HG03025 (cell line): Measurements from ENCODE around the gene EVX2.

Source experiments
- ATAC-seq: cut with Tn5 transposase; IDR thresholded peaks from one replicate; pipeline ENCODE4 v1.9.1; 2021; ENCODE audit warnings: mild to moderate bottlenecking, moderate library complexity; ENCODE audit not compliant: unreplicated experiment, low FRiP score

Gene EVX2

DNA sequence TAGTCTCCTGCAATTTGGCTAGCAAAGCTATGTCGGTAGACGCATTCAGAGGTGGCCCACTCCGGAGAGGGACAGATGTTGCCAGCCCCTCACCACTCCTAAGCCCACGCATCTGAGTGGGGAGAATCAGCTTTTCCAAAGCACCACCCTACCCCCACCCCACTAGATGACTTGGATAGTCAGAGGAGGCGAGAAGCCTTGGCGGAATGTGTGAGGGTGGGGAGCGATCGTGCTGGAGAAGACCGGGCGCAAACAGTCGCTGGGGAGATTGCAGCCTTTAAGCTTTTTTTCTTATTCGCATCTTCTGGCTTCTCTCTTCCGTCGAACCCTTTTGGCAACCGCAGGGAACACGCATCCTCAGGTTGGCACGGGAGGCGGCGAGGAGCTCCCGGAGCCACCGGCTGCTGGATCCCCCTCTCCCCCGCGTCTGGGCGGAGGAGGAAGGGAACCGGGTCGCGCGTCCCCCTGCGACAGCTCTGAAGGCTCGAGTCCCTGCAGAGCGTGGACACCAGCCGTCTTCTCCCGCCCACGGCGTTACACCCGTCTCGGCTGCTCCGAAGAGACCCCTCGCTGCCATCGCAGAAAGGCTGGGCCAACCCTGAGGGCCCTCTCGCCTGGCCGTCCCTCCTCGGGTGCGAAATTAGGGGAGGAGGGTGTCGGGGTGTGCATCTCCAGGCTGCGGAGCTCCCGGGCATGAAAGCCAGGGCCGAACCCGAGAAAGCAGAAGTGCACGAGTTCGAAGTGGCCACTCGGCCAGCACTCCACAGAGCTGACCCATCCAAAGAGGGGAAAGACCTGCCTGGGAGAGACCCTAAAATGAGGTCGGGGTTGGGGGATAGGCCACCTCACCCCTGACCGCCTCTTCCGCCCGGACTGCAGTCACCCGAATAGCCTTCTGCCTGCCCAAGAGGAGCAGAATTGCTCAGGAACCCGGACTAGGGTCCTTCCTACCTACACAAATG, 12.2 kb downstream of the EVX2 start:
- no peak for ATAC-seq

DNA sequence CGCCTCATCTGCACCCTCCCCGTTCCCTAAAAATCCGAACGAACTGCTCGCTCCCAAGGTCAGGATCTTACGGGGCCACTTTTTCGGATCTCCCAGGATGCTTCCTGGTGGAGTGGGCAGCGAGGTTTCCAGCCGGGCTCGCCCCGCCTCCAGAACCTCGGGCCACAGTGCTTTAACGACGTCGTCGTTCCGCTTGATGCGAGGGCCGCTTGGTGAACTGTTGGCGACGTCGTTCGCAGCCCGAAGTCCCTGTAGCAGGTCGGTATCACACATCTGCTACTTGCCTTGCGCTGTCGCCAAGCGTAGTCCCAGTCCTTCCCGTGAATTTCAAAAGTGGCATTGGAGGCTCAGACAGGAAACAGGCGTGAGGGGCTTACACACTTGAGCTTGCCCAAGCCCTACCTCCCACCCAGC, 15.3 kb downstream of the EVX2 start:
- ATAC-seq, result no peak

GRCh38 chr2:176067589-176068418, 16.0 kb downstream of the EVX2 start:
- ATAC-seq, result no peak

- ATAC-seq, result no peak
Observed at GRCh38 chr2:176066645-176067588, 16.8 kb downstream of the EVX2 start.

DNA sequence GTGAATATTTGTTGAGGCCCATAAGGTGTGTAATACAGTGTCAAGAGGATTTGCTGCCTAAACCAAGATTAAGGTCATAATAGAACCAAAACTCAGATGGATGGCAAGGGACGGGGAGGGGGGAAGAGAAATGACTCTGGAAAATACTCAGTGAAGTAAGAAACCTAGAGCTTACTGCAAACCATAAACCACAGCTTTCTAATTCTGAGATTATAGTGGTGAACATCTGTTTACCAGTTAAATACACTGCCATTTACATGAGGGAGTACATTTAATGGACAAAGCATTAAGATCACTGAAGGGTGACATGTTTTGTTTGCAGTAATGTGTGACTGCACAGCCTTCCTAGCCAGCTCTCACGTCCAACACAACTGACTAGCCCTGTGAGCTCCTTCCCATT, 19.8 kb downstream of the EVX2 start:
- ATAC-seq, result no peak

DNA sequence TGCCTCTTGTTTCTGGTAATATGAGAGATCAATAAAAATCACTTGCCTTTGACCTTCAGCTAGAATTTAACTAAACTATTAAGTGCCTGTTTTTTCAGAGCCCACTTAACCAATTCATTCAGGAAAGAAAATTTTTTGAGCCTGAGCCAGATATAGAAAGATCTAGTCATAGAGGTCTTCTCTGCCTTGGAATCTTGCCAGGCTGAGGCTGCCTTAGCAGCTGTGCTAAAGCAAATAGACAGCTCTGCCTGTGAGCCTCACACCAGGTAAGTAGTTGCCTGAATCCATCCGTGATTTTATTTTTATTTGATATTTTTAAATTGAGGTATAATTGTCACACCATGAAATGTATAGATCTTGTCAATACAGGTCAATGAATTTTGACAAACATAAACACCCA, 27.4 kb downstream of the EVX2 start:
- no peak for ATAC-seq

GRCh38 chr2:176039375-176039774, 44.4 kb downstream of the EVX2 start:
- ATAC-seq, result no peak

GRCh38 chr2:176038694-176039093, 45.1 kb downstream of the EVX2 start:
- no peak for ATAC-seq

GRCh38 chr2:176035013-176035691, 48.6 kb downstream of the EVX2 start:
- ATAC-seq, result no peak

- ATAC-seq, result no peak
Observed at GRCh38 chr2:176027806-176028205, 56.0 kb downstream of the EVX2 start.
